ENCODE measurements around the gene TLK2. TPM values are rescaled to one million over a fixed set of nuclear protein-coding genes. Genes with fewer than 3 reads are reported as not detected.

TLK2 gene
- total RNA-seq, 6 experiments from 2014 or later: 11.6 to 13.8 (median 12.6) TPM

GRCh38 chr17:62629556-62630364 is 151.1 kb downstream of the TLK2 start:
- no peak for ATAC-seq
- no peaks in the 10 kb centered on the region for H3K36me3 ChIP-seq
- no peaks in the 10 kb centered on the region for H3K9me3 ChIP-seq
- no peaks in the 10 kb centered on the region for H3K27me3 ChIP-seq
- no peak for DNase-seq
- H3K4me3 ChIP-seq: no peak overlapping the region
- TF ChIP-seq POLR2A (IDR thresholded peaks at IDR 0.05) (no peak), CTCF (IDR thresholded peaks at IDR 0.05) (no peak)
- no peak overlapping the region for H3K27ac ChIP-seq
- H3K4me1 ChIP-seq: peaks cover 0 to 10% (median 0%) of the 10 kb centered on the region in 4 donors
- 52% methylated on average over 5 of the region's 19 CpGs for WGBS (ENCODE audit: insufficient coverage, low coverage, low lambda C conversion rate, missing lambda C conversion rate)
- intact Hi-C loops (cut with DNase I): no loop called here

- WGBS (ENCODE audit: insufficient coverage, low coverage, low lambda C conversion rate, missing lambda C conversion rate): 50% methylated on average over 3 of the region's 12 CpGs
- Histone ChIP-seq H3K4me3 (no peak overlapping the region), H3K4me1 (peaks cover 0 to 10% (median 0%) of the 10 kb centered on the region in 4 donors), H3K27me3 (no peaks in the 10 kb centered on the region), H3K36me3 (no peaks in the 10 kb centered on the region), H3K9me3 (no peaks in the 10 kb centered on the region), H3K27ac (no peak overlapping the region)
- DNase-seq (no peak), ATAC-seq (no peak)
- intact Hi-C loops (cut with DNase I): no loop called here
- TF ChIP-seq CTCF (IDR thresholded peaks at IDR 0.05) (no peak), POLR2A (IDR thresholded peaks at IDR 0.05) (no peak)
Observed at GRCh38 chr17:62630365-62631085, 151.9 kb downstream of the TLK2 start.

- no peaks in the 10 kb centered on the region for H3K27me3 ChIP-seq
- WGBS (ENCODE audit: insufficient coverage, low coverage, low lambda C conversion rate, missing lambda C conversion rate): 40% methylated on average over 1 of the region's 23 CpGs
- ATAC-seq: no peak
- H3K4me1 ChIP-seq: peaks cover 0 to 10% (median 0%) of the 10 kb centered on the region in 4 donors
- TF ChIP-seq CTCF (IDR thresholded peaks at IDR 0.05) (no peak), POLR2A (IDR thresholded peaks at IDR 0.05) (no peak)
- H3K27ac ChIP-seq: no peak overlapping the region
- no peak for DNase-seq
- no peaks in the 10 kb centered on the region for H3K9me3 ChIP-seq
- H3K36me3 ChIP-seq: no peaks in the 10 kb centered on the region
- intact Hi-C loops (cut with DNase I): no loop called here
- no peak overlapping the region for H3K4me3 ChIP-seq
Observed at GRCh38 chr17:62631086-62631935, 152.7 kb downstream of the TLK2 start.
